Neural cell (in vitro differentiated cells): ENCODE results near the gene APCDD1. TPM values are rescaled to one million over a fixed set of nuclear protein-coding genes. Genes with fewer than 3 reads are reported as not detected.

Experiments used
- H2AFZ ChIP-seq: fragments of 200-600, 300-800 bp; sonication (generic), shearing (Covaris generic); 2 replicates; pipeline ENCODE4 v1.6.0; 2014; ENCODE audit warnings: low read depth, mild to moderate bottlenecking, antibody characterized with exemption, low read length, moderate library complexity
- H3F3A ChIP-seq: fragments of 200-600 bp; shearing (Covaris generic); 2 replicates; pipeline ENCODE4 v1.6.1; 2016; ENCODE audit warnings: mild to moderate bottlenecking, moderate library complexity, mixed read lengths, antibody characterized with exemption, low read length; ENCODE audit not compliant: insufficient read depth, poor library complexity, severe bottlenecking
- H3K27ac ChIP-seq: fragments of 200-600, 300-800 bp; sonication (generic), shearing (Covaris generic); 2 replicates; pipeline ENCODE4 v1.5.1; 2014; ENCODE audit warnings: mild to moderate bottlenecking, low read length, moderate library complexity
- H3K27me3 ChIP-seq: fragments of 300-800, 200-600 bp; sonication (generic), shearing (Covaris generic); 2 replicates; pipeline ENCODE4 v1.6.0; 2014; ENCODE audit warnings: mild to moderate bottlenecking, low read depth, low read length, moderate library complexity; ENCODE audit not compliant: insufficient read depth
- H3K36me3 ChIP-seq: fragments of 300-800, 200-600 bp; sonication (generic), shearing (Covaris generic); 2 replicates; pipeline ENCODE4 v1.5.1; 2014; ENCODE audit warnings: mild to moderate bottlenecking, antibody characterized with exemption, low read length, moderate library complexity; ENCODE audit not compliant: insufficient read depth
- H3K4me2 ChIP-seq: fragments of 300-800, 200-600 bp; sonication (generic), shearing (Covaris generic); 2 replicates; pipeline ENCODE4 v1.6.0; 2014; ENCODE audit warnings: mild to moderate bottlenecking, low read length
- H3K4me3 ChIP-seq: fragments of 300-800, 200-600 bp; sonication (generic), shearing (Covaris generic); 2 replicates; pipeline ENCODE4 v1.5.1; 2014; ENCODE audit warnings: mild to moderate bottlenecking, low read length, moderate library complexity
- H3K79me2 ChIP-seq: fragments of 200-600 bp; shearing (Covaris generic); replicated peaks from 2 replicates; pipeline ENCODE4 v1.6.0; 2014; ENCODE audit warnings: mild to moderate bottlenecking, low read length, moderate library complexity; ENCODE audit not compliant: insufficient read depth
- H3K9ac ChIP-seq: fragments of 300-800, 200-600 bp; sonication (generic), shearing (Covaris generic); 2 replicates; pipeline ENCODE4 v1.6.1; 2016; ENCODE audit warnings: mild to moderate bottlenecking, low read length, mixed read lengths
- H3K9me2 ChIP-seq: fragments of 200-600 bp; shearing (Covaris generic); 2 replicates; pipeline ENCODE4 v1.6.1; 2016; ENCODE audit warnings: mild to moderate bottlenecking, low read length, mixed read lengths; ENCODE audit not compliant: insufficient read depth
- H3K9me3 ChIP-seq: fragments of 200-600, 300-800 bp; sonication (generic), shearing (Covaris generic); 2 replicates; pipeline ENCODE4 v1.6.1; 2016; ENCODE audit warnings: mild to moderate bottlenecking, mixed run types, low read length, moderate library complexity, mixed read lengths
- H4K20me1 ChIP-seq: fragments of 200-600 bp; shearing (Covaris generic); 2 replicates; pipeline ENCODE4 v1.6.1; 2016; ENCODE audit warnings: mild to moderate bottlenecking, mixed run types; ENCODE audit not compliant: insufficient read depth
- CTCF ChIP-seq: fragments of 450-650 bp; IDR thresholded peaks from 2 replicates; pipeline ENCODE4 v1.5.1; 2014; ENCODE audit warnings: antibody characterized with exemption, mild to moderate bottlenecking, moderate library complexity; ENCODE audit not compliant: poor library complexity, severe bottlenecking
- EP300 ChIP-seq: fragments of 450-650 bp; conservative IDR thresholded peaks from 2 replicates; pipeline ENCODE4 v1.6.1; 2014; ENCODE audit warnings: antibody characterized with exemption, mild to moderate bottlenecking, moderate library complexity; ENCODE audit not compliant: poor library complexity, severe bottlenecking
- EZH2 ChIP-seq: fragments of 200-600, 300-800 bp; shearing (Covaris generic), sonication (generic); IDR thresholded peaks from 2 replicates; pipeline ENCODE4 v1.6.1; 2014; ENCODE audit warnings: antibody characterized with exemption, low read length, borderline replicate concordance, mild to moderate bottlenecking; ENCODE audit not compliant: insufficient read depth, poor library complexity, severe bottlenecking
- MXI1 ChIP-seq: fragments of 450-650 bp; conservative IDR thresholded peaks from 2 replicates; pipeline ENCODE4 v1.6.1; 2014; ENCODE audit warnings: antibody characterized with exemption, mild to moderate bottlenecking; ENCODE audit not compliant: poor library complexity, severe bottlenecking
- POLR2AphosphoS5 ChIP-seq: IDR thresholded peaks from 2 replicates; pipeline ENCODE4 v1.6.1; 2012
- RAD21 ChIP-seq: fragments of 450-650 bp; conservative IDR thresholded peaks from 2 replicates; pipeline ENCODE4 v1.6.1; 2014; ENCODE audit warnings: antibody characterized with exemption, mild to moderate bottlenecking, moderate library complexity
- REST ChIP-seq: IDR thresholded peaks from 2 replicates; pipeline ENCODE4 v1.6.1; 2012; ENCODE audit warnings: borderline replicate concordance
- SMC3 ChIP-seq: fragments of 450-650 bp; conservative IDR thresholded peaks from 2 replicates; pipeline ENCODE4 v1.6.1; 2014; ENCODE audit warnings: antibody characterized with exemption, mild to moderate bottlenecking, moderate library complexity; ENCODE audit not compliant: poor library complexity
- TAF1 ChIP-seq: IDR thresholded peaks from 2 replicates; pipeline ENCODE4 v1.6.1; 2012; ENCODE audit warnings: low read depth
- polyA plus RNA-seq: library from polyadenylated mRNA; depleted of rRNA; stranded (reverse); fragments of >200 nt; gene quantifications from 2 replicates; pipeline ENCODE4 v1.2.3, GENCODE V29; 2014

APCDD1 gene
- polyA plus RNA-seq, 1 donor from 2014 or later: 0.58 TPM

- H2AFZ ChIP-seq: no peak overlapping the region
- no peaks in the 10 kb centered on the region for H4K20me1 ChIP-seq
- no peak overlapping the region for H3K4me3 ChIP-seq
- H3K79me2 ChIP-seq: no peaks in the 10 kb centered on the region
- H3F3A ChIP-seq: no peaks in the 10 kb centered on the region
- TF ChIP-seq POLR2AphosphoS5 (no peak), MXI1 (no peak)
- H3K4me2 ChIP-seq: no peak overlapping the region
- H3K27ac ChIP-seq: no peak overlapping the region
- H3K27me3 ChIP-seq: no peaks in the 10 kb centered on the region
- H3K9me2 ChIP-seq: no peaks in the 10 kb centered on the region
- H3K9me3 ChIP-seq: peaks cover 4% of the 10 kb centered on the region
- H3K36me3 ChIP-seq: no peaks in the 10 kb centered on the region
- H3K9ac ChIP-seq: no peak overlapping the region
Observed at GRCh38 chr18:10508591-10508990, 54.2 kb downstream of the APCDD1 start.

GRCh38 chr18:10511236-10511635, 56.8 kb downstream of the APCDD1 start:
- Histone ChIP-seq H3K4me3 (no peak overlapping the region), H4K20me1 (no peaks in the 10 kb centered on the region), H3K9me2 (no peaks in the 10 kb centered on the region), H3K79me2 (no peaks in the 10 kb centered on the region), H3K9me3 (peaks cover 4% of the 10 kb centered on the region), H3K9ac (no peak overlapping the region), H2AFZ (no peak overlapping the region), H3K4me2 (no peak overlapping the region), H3F3A (no peaks in the 10 kb centered on the region), H3K27me3 (no peaks in the 10 kb centered on the region), H3K36me3 (no peaks in the 10 kb centered on the region), H3K27ac (no peak overlapping the region)
- TF ChIP-seq POLR2AphosphoS5 (no peak), REST (peak; percentile 58)

- H2AFZ ChIP-seq: no peak overlapping the region
Observed at GRCh38 chr18:10514082-10514481, 59.6 kb downstream of the APCDD1 start.

More at GRCh38 chr18:10514082-10514481, 59.6 kb downstream of the APCDD1 start:
- no peak overlapping the region for H3K4me3 ChIP-seq
- no peaks in the 10 kb centered on the region for H3K9me3 ChIP-seq
- no peak for TF ChIP-seq TAF1
- no peak for TF ChIP-seq EP300
- TF ChIP-seq POLR2AphosphoS5: no peak
- no peak for TF ChIP-seq MXI1
- no peak for TF ChIP-seq RAD21
- no peak for TF ChIP-seq CTCF
- TF ChIP-seq EZH2: no peak
- TF ChIP-seq REST: no peak
- TF ChIP-seq SMC3: no peak
- H3K9me2 ChIP-seq: no peaks in the 10 kb centered on the region
- H3K79me2 ChIP-seq: no peaks in the 10 kb centered on the region
- H4K20me1 ChIP-seq: no peaks in the 10 kb centered on the region
- H3K9ac ChIP-seq: no peak overlapping the region
- no peaks in the 10 kb centered on the region for H3K36me3 ChIP-seq
- H3K4me2 ChIP-seq: no peak overlapping the region
- no peaks in the 10 kb centered on the region for H3K27me3 ChIP-seq
- H3F3A ChIP-seq: no peaks in the 10 kb centered on the region
- no peak overlapping the region for H3K27ac ChIP-seq
